A673 (cell line): ENCODE results near the gene C1orf50. TPM values are rescaled to one million over a fixed set of nuclear protein-coding genes. Genes with fewer than 3 reads are reported as not detected.
A peak's percentile ranks its signal among the peaks of the same experiment; 100 is the strongest.

Experiments used
- BruUV-seq: library from RNA; stranded (reverse); fragments of 400-500 nt; replicated peaks from 2 replicates; lab custom pipeline; 2021; lab: Mats Ljungman, UMichigan
- CTCF ChIA-PET: fragments of 300-600 bp; sonication (Branson Sonifier 250); formaldehyde crosslinking; loops from one replicate; lab custom pipeline; 2022; ENCODE audit warnings: antibody characterized with exemption; lab: Charles Lee
- POLR2A ChIA-PET: fragments of 300-600 bp; sonication (Branson Sonifier 250); formaldehyde crosslinking; loops from one replicate; lab custom pipeline; 2022; ENCODE audit warnings: antibody characterized with exemption; ENCODE audit not compliant: low non-redundant PET; lab: Charles Lee
- DNase-seq: peaks from one replicate; pipeline ENCODE4 v3.0.0-alpha.2; 2015; ENCODE audit warnings: low spot score
- H3K27ac ChIP-seq: fragments of 200-600 bp; sonication (generic); 2 replicates; pipeline ENCODE4 v1.5.1; 2016; ENCODE audit warnings: mixed run types, low read depth, mild to moderate bottlenecking, mixed read lengths, antibody characterized with exemption, low read length; ENCODE audit not compliant: poor library complexity, severe bottlenecking
- H3K27me3 ChIP-seq: fragments of 200-600 bp; sonication (generic); replicated peaks from 2 replicates; pipeline ENCODE4 v1.6.1; 2017; ENCODE audit warnings: mixed run types, low read depth, mild to moderate bottlenecking, mixed read lengths, antibody characterized with exemption, low read length; ENCODE audit not compliant: insufficient read depth, poor library complexity
- H3K36me3 ChIP-seq: fragments of 200-600 bp; sonication (generic); 2 replicates; pipeline ENCODE4 v1.6.1; 2016; ENCODE audit warnings: mixed run types, mild to moderate bottlenecking, mixed read lengths, antibody characterized with exemption, low read length; ENCODE audit not compliant: insufficient read depth, poor library complexity, severe bottlenecking
- H3K4me1 ChIP-seq: fragments of 200-600 bp; sonication (generic); 2 replicates; pipeline ENCODE4 v1.6.1; 2017; ENCODE audit warnings: mixed run types, mild to moderate bottlenecking, mixed read lengths, antibody characterized with exemption, low read length; ENCODE audit not compliant: insufficient read depth, poor library complexity, severe bottlenecking
- H3K4me3 ChIP-seq: fragments of 200-600 bp; sonication (generic); 2 replicates; pipeline ENCODE4 v1.5.1; 2016; ENCODE audit warnings: low read depth, mixed run types, mild to moderate bottlenecking, mixed read lengths, low read length; ENCODE audit not compliant: poor library complexity, severe bottlenecking
- H3K9me3 ChIP-seq: fragments of 200-600 bp; sonication (generic); 2 replicates; pipeline ENCODE4 v1.6.1; 2016; ENCODE audit warnings: mixed run types, low read depth, mild to moderate bottlenecking, mixed read lengths, antibody characterized with exemption, low read length; ENCODE audit not compliant: poor library complexity, severe bottlenecking
- CTCF ChIP-seq: fragments of 300-800, 200-600 bp; sonication (generic); conservative IDR thresholded peaks from 2 replicates; pipeline ENCODE4 v1.5.1; 2017; ENCODE audit warnings: low read depth, mild to moderate bottlenecking, antibody characterized with exemption, low read length, moderate library complexity, mixed read lengths
- EZH2 ChIP-seq: fragments of 200-600 bp; sonication (generic); IDR thresholded peaks from 2 replicates; pipeline ENCODE4 v1.6.1; 2017; ENCODE audit warnings: borderline replicate concordance, low read depth, mild to moderate bottlenecking, mixed read lengths, antibody characterized with exemption, low read length; ENCODE audit not compliant: poor library complexity, severe bottlenecking
- intact Hi-C: fragments of 100-400 bp; cut with micrococcal nuclease; formaldehyde crosslinking; loops from one replicate; pipeline ENCODE4 v1.10.0; 2022; ENCODE audit not compliant: unreplicated experiment
- total RNA-seq: library from RNA; stranded (reverse); gene quantifications from 2 replicates; pipeline ENCODE4 v1.2.3, GENCODE V29; 2021

C1orf50 gene
- total RNA-seq, 1 experiment from 2014 or later = 13.1 TPM

- Histone ChIP-seq H3K4me3 (no peak overlapping the region), H3K9me3 (no peaks in the 10 kb centered on the region), H3K27ac (no peak overlapping the region), H3K4me1 (peaks cover 3% of the 10 kb centered on the region), H3K27me3 (no peaks in the 10 kb centered on the region), H3K36me3 (peaks cover 71% of the 10 kb centered on the region)
- TF ChIP-seq EZH2 = no peak
- TF ChIP-seq CTCF = no peak
- ChIA-PET POLR2A (no interaction called here), CTCF (no interaction called here)
- BruUV-seq = no TSS peak
- intact Hi-C loops = no loop called here
- DNase-seq = no peak
These were observed 9.2 kb upstream of the C1orf50 start for GRCh38 chr1:42757892-42758275.

- ChIA-PET CTCF (no interaction called here), POLR2A (no interaction called here)
- peaks cover 65% of the 10 kb centered on the region for H3K36me3 ChIP-seq
- intact Hi-C loops = no loop called here
- TF ChIP-seq CTCF = no peak
- TF ChIP-seq EZH2 = no peak
- H3K27me3 ChIP-seq = no peaks in the 10 kb centered on the region
- no peak overlapping the region for H3K4me3 ChIP-seq
- no peak for DNase-seq
- H3K4me1 ChIP-seq = peaks cover 3% of the 10 kb centered on the region
- no peaks in the 10 kb centered on the region for H3K9me3 ChIP-seq
- H3K27ac ChIP-seq = no peak overlapping the region
- BruUV-seq = no TSS peak
These were observed 8.4 kb upstream of the C1orf50 start for GRCh38 chr1:42758641-42759040.

- Histone ChIP-seq H3K36me3 (peaks cover 61% of the 10 kb centered on the region), H3K4me3 (no peak overlapping the region), H3K27ac (no peak overlapping the region), H3K4me1 (peaks cover 3% of the 10 kb centered on the region), H3K27me3 (no peaks in the 10 kb centered on the region), H3K9me3 (no peaks in the 10 kb centered on the region)
- BruUV-seq = no TSS peak
- CTCF ChIA-PET = no interaction called here
- DNase-seq = no peak
- intact Hi-C loops = no loop called here
- POLR2A ChIA-PET = no interaction called here
- no peak for TF ChIP-seq EZH2
- 0 out of 2 replicates have a peak, but pooled peaks have one; percentile 11 for TF ChIP-seq CTCF
These were observed 7.9 kb upstream of the C1orf50 start for GRCh38 chr1:42759114-42759513.
